HG02610 (cell line): Measurements from ENCODE around the gene CPSF3.

Source experiments
- ATAC-seq: cut with Tn5 transposase; IDR thresholded peaks from one replicate; pipeline ENCODE4 v1.9.1; 2021; ENCODE audit warnings: mild to moderate bottlenecking, moderate library complexity; ENCODE audit not compliant: unreplicated experiment

The CPSF3 gene

DNA sequence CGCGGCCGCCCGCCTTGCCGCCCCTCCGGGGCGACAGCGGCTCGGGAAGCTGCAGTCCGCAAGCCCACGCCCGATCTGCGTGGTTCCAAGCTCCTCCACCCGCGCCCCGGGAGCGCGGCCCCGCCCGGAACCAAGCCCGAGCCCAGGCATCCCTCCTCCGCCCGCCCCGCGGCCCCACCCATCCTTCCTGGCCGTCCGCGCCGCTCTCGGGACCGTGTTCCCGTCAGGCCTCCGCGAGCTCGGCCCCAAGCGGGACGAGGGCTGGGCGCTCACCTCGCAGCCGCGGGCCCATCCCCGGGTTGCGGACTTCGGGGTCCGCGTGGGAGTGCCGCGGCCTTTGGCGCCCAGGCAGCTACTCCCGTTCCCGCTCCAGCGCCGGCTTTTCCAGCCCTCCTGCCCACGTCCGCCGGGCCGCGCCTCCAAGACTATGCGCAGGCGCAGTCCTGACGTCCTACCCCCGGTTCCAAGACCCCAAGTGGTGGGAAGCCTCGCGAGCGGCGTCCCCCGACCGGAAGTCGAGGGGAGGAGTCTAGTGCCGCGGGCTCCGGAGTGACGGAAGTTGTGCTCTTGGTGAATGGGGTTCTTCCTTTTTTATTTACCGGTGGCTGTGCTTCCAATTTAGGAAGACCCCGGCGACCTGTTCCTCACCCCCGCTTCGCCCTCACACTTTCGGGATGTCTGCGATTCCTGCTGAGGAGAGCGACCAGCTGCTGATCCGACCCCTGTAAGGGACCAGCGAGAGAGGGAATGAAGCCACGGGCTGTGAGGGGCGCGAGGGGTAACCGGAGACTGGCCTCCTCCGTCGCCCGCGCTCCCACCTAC is at the start of gene CPSF3, which contains the start of gene ITGB1BP1:
Gene CPSF3, plus strand, starts transcription at position 555 of the 822 bp plus-strand sequence. Its CDS starts 120 bp downstream, at position 675.
Gene ITGB1BP1, minus strand, starts transcription at position 429 of the 822 bp plus-strand sequence. CDS start 4,831 bp downstream, outside the sequence.
- ATAC-seq, result peak; percentile 86

DNA sequence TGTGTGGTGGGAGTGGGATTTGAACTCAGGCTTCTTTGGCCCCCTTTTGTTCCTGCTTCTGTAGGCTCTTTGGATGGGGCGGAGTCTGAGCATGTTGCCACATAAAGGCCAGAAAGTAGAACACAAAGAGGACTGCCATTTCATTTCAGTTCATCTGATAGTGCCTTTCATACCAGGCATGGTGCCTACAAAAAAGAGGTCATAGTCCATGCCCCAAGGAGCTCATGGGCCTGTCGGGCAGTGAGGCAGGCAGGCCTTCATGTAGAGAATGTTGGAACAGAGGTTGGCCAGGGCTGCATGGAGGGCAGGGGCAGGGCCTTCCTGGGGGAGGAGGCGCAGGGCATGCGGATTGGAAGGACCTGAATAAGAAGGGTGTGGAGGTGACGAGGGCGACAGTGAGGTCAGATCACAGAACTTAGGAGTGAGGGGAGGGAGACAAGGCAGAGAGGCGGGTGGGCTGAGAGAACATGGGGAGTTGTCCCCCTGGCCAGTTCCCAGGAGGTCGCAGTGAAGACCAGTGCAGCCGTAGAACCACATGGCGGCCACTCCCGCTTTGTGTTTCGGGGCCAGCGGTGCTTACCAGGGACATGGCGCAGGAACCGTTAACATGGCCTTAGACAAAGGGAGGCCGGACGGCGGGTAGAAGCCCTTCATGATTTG is 49.3 kb upstream of the CPSF3 start:
- ATAC-seq, result no peak

DNA sequence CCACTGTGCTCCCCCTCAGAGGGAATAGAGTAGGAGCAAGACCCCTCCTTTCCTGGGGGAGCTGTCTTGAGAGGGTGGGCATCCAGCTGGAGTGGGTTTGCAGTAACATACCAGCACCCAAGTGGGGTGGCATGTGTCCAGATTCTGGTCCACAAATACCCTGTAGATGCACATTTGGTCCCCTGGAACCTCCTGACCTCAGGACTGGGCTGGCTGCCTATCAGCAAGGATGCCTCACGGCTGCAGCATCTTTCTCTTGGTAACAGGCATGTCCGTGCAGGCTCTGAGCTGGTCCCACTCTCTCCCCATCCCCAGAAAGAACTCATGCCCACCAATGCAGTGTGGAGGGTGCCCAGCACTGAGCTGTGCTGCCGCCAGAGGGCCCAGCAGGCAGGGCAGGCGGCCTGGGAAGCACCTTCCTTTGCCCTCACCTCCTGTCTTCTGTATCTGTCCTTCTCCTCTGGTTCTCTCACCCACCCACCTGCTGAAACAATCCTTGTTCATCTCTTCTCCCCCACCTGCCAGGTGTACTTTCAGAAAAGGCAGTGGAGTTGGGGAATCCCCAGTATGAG is 47.5 kb upstream of the CPSF3 start:
- ATAC-seq, result no peak

DNA sequence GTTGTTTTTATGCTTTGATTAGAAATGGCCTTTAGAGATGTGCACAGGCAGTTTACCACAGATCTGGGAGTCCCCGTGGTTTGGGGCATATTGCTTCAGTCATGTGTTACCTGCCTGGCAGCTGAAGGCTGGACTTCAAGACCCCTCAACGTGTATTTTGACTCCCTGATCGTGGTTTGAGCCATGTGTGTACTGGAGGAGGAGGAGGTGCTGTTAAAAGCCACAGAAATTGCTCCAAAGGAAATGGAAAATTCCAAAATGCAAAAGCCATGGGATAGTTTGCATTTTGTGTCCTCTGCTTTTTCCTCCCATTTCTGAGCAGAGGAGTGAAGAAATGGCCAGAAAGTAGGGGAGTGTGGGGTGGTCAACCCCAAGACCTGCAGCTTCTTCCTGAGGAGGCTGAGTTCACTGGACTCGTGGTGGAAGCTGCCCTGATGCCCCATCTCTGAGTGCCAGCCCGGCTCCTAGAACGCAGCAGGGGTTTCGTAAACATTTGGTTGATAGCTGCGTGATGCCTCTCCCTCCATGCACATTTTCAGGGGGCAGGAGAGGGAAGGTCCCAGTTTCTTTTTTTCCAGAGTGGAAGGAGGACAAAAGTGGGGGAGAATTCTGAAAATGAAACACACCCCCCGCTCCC is 45.9 kb upstream of the CPSF3 start:
- ATAC-seq, result no peak

DNA sequence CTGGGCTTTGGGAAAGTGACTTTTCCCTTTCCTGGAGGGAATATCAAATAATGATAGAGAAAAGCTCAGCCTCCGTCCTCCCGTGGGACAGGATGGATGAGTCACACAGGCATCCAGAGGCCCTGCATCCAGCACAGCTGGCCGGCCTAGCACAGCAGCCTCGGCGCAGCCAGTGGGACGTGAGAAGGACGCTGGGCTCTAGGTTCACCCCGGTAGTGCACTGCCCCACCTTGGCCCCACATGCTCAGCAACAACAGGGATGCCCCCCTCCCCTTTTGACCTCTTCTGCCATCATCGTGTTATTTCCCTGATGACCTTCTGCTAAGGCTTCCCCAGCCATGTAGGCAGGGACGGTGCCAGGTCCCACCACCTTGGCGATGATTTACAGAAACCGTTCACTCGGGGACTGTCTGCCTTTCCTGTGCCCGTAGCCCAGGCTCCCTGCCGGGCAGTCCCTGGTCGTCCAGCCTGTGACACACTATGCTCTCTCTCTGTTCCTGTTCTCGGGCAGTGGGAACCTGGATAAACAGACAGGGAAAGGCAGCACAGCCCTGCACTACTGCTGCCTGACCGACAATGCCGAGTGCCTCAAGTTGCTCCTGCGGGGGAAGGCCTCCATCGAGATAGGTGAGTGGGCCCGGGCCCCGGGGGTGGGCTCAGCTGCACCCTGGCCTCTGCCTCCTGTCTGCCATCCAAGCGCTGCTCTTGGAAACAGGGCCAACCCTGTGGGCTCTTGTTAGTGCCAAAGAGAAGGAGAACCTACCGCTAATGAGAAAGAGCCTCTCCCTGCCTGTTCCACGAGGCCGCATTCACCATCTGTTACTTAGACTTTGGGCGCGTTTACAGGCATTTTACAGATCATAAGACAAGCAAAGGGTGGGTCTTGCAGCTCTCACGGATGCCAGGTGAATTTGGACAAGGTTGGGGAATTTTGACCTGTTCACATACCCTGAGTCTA is 44.7 kb upstream of the CPSF3 start:
- ATAC-seq, result no peak

DNA sequence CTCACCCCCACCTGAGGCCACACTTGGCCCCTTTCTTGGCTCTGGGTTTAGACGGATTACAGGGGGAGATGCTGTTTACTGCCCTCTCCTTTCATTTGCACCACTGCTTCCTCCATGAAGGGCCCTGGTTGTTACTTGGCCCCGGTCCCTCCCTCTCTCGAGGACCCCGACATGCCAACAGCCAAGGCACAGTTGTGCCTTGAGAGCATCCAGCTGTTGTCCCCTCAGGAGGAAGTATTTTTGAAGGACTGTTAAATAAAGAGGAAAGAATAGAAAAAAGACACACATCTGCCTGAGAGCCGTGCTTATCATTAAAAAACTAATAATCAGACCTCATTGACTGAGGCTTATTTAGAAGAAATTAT is 44.1 kb upstream of the CPSF3 start:
- no peak for ATAC-seq

DNA sequence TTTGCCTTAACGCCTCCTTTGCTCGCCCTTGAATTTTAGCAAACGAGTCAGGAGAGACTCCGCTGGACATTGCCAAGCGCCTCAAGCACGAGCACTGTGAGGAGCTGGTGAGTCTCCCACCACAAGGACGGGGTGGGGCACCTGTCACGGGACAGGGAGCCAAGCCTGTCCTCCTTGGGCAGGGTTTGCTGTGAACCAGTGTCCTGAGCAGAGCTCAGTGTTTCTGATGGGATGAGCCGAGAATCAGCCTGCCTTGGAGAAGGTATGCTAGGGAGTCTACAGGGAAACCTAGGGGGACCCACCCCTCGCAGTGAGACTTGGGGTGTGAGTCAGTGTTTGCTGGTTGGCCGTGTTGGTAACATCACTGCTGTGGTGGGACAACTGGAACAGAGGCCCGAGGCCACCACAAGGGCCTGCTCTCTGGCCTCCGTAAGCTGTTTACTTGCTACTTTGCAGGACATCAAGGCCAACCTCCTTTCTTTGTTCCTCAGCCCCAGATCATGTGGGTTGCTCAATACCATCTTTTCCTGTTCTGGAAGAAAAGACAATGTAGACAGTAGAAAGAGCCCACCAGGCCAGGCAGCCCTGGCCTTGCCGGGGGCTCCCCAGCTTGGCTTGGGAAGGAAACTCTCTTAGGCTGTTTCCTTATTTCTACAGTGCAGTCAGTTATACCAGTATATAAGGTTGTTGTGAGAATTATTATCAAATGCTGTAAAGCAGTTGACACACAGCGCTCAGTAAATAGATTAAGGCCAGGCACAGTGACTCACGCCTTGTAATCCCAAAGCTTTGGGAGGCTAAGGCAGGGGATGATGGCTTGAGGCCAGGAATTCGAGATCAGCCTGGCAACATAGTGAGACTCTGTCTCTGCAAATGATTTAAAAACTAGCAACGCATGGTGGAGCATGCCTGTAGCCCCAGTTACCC is 42.5 kb upstream of the CPSF3 start:
- ATAC-seq, result no peak

DNA sequence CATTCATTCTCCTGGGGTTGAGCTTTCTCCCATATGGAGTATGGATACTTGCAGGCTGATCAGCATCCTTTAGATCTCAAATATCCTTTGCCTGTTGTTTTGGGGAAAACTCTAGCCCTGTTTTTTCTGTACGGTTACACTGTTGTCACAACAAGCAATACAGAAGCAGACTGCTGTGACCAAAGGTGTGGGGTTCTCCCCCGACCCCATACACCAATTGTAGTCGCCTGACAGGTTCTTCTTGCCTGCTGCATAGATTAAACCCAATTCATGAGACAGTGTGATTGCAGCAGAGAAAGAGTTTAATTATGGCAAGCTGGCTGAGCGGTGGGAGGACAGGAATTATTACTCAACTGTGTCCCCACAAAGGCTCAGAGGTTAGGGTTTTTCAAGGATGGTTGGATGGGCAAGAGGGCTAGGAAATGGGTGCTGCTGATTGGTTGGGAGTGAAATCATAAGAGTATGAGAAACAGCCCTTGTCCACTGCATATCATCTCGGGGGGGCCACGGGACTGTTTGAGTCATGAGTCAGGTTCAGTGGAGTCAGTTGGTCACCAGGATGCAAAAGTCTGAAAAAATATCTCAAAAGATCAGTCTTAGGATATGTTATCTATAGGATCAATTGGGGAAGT is 40.7 kb upstream of the CPSF3 start:
- no peak for ATAC-seq

DNA sequence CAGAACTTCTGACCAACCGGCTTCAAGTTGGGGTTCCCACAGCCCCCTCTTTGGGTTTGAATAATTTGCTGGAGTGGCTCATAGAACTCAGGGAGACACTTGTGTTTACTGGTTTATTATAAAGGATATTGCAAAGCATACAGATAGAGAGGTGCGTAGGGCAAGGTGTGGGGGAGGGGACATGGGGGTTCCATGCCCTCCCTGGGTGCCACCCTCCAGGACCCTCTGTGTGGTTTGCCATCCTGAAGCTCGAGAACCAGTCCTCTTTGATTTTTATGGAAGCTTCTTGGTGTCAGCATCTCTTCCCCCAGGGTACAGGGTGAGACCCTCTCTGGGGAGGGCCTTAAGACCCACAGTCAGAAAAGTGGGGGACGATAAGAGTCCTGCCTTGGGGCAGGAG is 38.9 kb upstream of the CPSF3 start:
- ATAC-seq, result no peak

DNA sequence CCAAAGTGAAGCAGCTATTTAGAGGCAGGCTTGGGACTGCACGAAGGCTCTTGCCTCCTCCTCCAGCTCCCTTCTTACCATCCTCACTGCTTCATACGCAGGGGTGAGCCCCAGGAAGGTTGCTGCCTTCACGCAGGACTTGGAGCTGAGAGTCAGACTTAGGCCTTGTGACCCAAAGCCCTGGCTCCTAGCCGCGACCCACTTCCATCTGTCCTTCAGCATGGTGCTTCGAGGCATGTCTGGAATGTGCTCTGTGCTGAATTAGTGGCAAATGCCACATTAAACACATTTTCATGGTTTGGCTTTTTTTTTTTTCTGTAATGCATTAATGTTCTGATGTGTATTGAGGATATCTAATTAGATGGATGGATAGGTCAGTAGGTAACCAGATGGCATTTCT is 37.6 kb upstream of the CPSF3 start:
- ATAC-seq, result no peak

DNA sequence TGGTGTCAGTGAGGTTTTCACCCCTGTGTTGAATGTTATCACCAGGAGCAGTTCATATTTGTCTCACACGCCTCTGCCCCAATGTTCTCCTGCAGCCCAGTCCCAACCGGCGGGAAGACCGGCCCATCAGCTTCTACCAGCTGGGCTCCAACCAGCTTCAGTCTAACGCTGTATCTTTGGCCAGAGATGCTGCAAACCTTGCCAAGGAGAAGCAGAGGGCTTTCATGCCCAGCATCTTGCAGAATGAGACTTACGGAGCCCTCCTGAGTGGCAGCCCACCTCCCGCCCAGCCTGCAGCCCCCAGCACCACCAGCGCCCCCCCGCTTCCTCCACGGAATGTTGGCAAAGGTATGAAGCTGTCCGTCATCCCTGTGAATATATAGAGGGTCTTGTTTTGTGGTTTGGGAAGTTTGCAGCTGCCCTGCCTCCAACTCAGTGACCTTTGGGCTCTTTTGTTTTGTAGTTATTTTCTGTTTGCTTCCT is 35.2 kb upstream of the CPSF3 start:
- no peak for ATAC-seq

DNA sequence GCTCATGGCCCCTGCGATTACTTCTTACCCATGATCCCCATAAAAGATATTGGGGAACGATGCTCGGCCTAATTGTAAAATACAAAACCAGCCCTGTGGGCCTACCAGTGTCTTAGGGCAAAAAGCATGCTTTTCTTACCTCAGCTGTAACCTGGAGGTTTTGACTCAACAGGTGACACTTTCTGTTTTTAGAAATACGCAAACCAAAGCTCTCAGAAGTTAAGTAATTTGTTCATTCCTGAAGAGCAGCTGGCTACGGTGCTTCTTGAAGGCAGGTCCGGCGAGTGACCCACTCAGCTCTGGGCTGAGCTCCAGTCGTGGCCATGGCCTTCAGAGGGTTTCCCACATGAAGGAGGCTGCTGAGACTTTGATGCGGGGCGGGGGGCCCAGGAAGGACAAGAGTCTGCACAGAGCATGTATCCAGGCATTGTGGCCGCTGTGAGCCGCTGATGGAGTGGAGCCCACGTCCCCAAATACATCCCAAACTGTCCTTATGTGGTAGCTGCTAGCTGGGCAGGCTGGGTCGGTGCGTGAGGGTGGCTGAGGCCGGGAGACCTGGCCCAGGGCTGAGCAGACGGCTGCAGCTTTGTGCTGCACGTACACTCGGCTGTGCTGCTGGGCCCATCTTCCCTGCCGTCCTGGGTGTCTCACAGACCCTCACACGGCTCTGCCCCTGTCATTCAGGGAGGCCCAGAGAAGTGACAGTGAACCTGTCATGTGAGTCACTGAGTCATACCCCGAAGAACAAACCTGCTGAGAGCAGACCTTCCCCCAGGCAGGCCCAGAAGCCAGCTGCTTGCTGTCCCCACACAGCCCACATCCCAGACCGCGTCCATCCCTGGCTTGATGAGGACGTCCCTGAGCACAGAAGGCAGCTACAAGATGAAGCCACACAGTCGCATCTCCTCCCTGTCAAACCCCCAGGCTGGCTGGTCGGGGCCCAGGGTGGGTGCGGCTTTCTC is 34.2 kb upstream of the CPSF3 start:
- no peak for ATAC-seq

DNA sequence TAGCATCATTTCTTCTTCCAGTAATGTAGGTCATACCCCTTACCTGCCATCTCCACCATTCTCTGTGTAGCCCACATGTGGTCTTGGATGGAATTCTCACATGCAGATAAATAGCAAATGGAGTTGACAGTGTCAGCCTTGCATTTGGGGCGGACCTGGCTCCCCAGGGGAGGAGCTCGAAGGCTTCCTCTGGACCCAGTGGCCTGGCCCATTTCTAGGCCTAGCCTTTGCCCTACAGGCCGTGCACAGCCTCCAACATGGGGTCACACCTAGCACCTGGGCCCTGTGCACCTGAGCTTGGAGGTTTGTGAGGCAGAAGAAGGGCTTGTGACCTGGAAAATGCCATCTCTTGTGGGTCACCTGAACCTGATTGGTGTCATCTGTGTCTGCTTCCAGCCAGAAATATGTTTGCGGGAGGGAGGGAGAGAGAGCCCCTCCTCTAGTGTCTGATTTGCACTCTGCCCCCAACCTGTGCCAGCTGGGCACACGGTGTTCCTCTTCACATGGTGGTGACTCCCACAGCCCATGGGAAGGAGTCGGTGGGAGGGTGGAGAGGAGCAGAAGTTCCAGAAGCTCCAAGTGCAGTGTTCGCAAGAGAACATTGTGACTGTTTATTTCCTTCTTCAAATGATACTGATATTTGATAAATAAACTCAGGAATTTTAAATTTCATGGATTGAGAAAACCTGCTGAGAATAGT is 33.2 kb upstream of the CPSF3 start:
- ATAC-seq, result no peak

DNA sequence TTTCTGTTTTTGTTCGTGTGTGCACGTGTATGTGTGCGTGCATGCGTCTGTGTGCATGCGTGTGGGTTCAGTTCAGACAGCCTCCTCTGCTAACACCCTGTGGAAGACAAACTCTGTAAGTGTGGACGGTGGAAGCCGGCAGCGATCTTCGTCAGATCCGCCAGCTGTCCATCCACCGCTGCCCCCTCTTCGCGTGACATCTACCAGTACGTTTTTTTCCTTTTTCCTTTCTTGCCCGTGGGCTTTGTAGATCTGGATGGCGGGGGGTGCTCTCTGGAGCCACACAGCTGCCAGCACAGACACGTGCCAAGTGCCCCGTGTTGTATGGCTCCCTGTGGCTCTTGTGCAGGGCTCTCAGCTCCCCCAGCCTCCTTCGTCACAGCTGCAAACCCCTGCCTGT is 32.5 kb upstream of the CPSF3 start:
- ATAC-seq, result no peak

DNA sequence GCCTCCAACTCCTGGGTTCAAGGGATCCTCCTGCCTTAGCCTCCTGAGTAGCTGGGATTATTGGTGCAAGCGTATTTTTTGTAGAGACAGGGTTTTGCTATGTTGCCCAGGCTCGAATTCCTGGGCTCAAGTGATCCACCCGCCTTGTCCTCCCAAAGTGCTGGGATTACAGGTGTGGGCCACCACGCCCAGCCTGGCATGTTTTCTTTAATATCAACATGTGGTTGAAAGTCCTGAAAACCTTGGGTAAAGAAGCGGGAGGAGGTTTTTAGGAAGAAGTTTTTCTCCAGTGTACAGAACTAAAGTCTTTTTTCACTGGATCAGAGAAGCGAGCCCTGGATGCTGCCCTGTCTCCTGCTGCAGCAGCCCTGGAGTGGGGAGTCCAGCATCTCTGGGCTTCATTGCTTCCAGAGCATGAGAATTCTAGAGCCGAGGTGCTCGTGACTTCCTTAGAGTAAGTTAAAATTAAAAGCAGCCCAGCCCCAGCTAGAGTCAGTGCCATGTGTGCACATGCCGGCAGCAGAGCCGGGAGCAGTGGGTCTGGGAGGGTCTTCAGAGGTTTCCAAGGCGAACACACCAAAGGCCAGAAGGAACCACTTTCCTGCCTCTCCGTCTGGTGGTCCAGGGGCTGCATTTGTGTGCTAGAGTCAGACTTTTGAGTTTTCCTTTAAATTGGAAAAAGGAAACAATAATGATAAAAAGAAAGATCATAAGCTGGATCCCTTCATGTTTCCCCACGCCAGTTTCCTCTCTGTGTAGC is 31.3 kb upstream of the CPSF3 start:
- ATAC-seq, result no peak
